A549 (cell line): ENCODE measurements around the gene DLG1. TPM values are rescaled to one million over a fixed set of nuclear protein-coding genes. Genes with fewer than 3 reads are reported as not detected.

Experiments
- ATAC-seq, 2 experiments: fragments of 200-7000 bp in 1 of 2; fragments of >200 bp in 1 of 2; cut with Nextera tagmentation in 1 of 2; cut with Tn5 transposase in 1 of 2; 3 replicates each; pipeline versions ENCODE4 v1.8.0 to v1.9.1; 2018 to 2020; ENCODE audit warnings: mild to moderate bottlenecking in 1 of 2, moderate library complexity in 1 of 2
- CTCF ChIA-PET: fragments of 300-600 bp; sonication (Branson Sonifier 250); formaldehyde crosslinking; extraction: SDS; loops from one replicate; lab custom pipeline; 2021; ENCODE audit warnings: antibody characterized with exemption, inconsistent platforms; lab: Yijun Ruan, JAX
- POLR2A ChIA-PET: fragments of 350-600 bp; formaldehyde crosslinking; extraction: SDS; loops from one replicate; lab custom pipeline; 2021; ENCODE audit warnings: antibody characterized with exemption, inconsistent platforms; lab: Yijun Ruan, JAX
- DNase-seq, 2 experiments: peaks; one replicate each; pipeline versions ENCODE4 v3.0.0 to v3.0.0-alpha.2; 2011 to 2016; ENCODE audit warnings: low read depth in 1 of 2, low spot score in 1 of 2
- FAIRE-seq: peaks from 2 replicates; lab custom pipeline; 2011; peaks lifted over from hg19 to GRCh38; lab: Jason Lieb, UNC
- H3K27ac ChIP-seq, 2 experiments: fragments of >200 bp; sonication (Bioruptor Twin); formaldehyde crosslinking; 3 replicates each; pipeline ENCODE4 v1.5.1; 2016 to 2017
- H3K4me1 ChIP-seq: fragments of >200 bp; sonication (Bioruptor Twin); formaldehyde crosslinking; 3 replicates; pipeline ENCODE4 v1.6.1; 2016
- H3K4me2 ChIP-seq: fragments of >200 bp; sonication (Bioruptor Twin); formaldehyde crosslinking; 3 replicates; pipeline ENCODE4 v1.6.1; 2016
- H3K4me3 ChIP-seq: fragments of >200 bp; sonication (Bioruptor Twin); formaldehyde crosslinking; 3 replicates; pipeline ENCODE4 v1.5.1; 2016
- H3K9me3 ChIP-seq: fragments of >200 bp; sonication (Bioruptor Twin); formaldehyde crosslinking; 3 replicates; pipeline ENCODE4 v1.6.1; 2016
- CBX8 ChIP-seq: fragments of 200-600 bp; sonication (generic); IDR thresholded peaks from 2 replicates; pipeline ENCODE4 v1.6.1; 2016
- CEBPB ChIP-seq, 2 experiments: fragments of >200 bp in 1 of 2; sonication (Bioruptor Twin) in 1 of 2; formaldehyde crosslinking in 1 of 2; IDR thresholded peaks; 2 replicates each; pipeline ENCODE4 v1.6.1; 2012 to 2016
- CHD2 ChIP-seq: fragments of 150-350 bp; IDR thresholded peaks from 2 replicates; pipeline ENCODE4 v1.6.1; 2014; ENCODE audit warnings: low read length; ENCODE audit not compliant: partially characterized antibody
- CHD4 ChIP-seq: fragments of 200-600 bp; sonication (generic); IDR thresholded peaks from 2 replicates; pipeline ENCODE4 v1.6.1; 2016; ENCODE audit warnings: antibody characterized with exemption, mild to moderate bottlenecking, borderline replicate concordance
- EHF ChIP-seq: fragments of 250-450 bp; sonication (Bioruptor Pico); IDR thresholded peaks from 2 replicates; pipeline ENCODE4 v1.5.0; 2020; ENCODE audit warnings: mild to moderate bottlenecking
- EHMT2 ChIP-seq: fragments of 200-600 bp; sonication (generic); IDR thresholded peaks from 2 replicates; pipeline ENCODE4 v1.6.1; 2016; ENCODE audit warnings: antibody characterized with exemption, low read depth, mild to moderate bottlenecking, moderate library complexity
- ELK1 ChIP-seq: fragments of 150-350 bp; IDR thresholded peaks from 2 replicates; pipeline ENCODE4 v1.6.1; 2014; ENCODE audit warnings: low read depth, mild to moderate bottlenecking, low read length
- ESRRA ChIP-seq: fragments of 150-350 bp; IDR thresholded peaks from 2 replicates; pipeline ENCODE4 v1.6.1; 2014; ENCODE audit warnings: mild to moderate bottlenecking, low read length, borderline replicate concordance
- FOSL2 ChIP-seq, 2 experiments: fragments of 450-650 bp in 1 of 2; fragments of >200 bp in 1 of 2; sonication (Bioruptor Twin) in 1 of 2; formaldehyde crosslinking; IDR thresholded peaks; 2 replicates each; pipeline versions ENCODE4 v1.5.0 to v1.6.1; 2016 to 2020; ENCODE audit warnings: mild to moderate bottlenecking in 1 of 2, moderate library complexity in 1 of 2
- HES2 ChIP-seq: fragments of >200 bp; sonication (Bioruptor Twin); formaldehyde crosslinking; IDR thresholded peaks from 2 replicates; pipeline ENCODE4 v1.6.1; 2016
- HOXA7 ChIP-seq: fragments of 250-450 bp; sonication (Bioruptor Pico); IDR thresholded peaks from 2 replicates; pipeline ENCODE4 v1.5.0; 2020; ENCODE audit warnings: mild to moderate bottlenecking, moderate library complexity
- KDM1A ChIP-seq: fragments of 200-600 bp; sonication (generic); IDR thresholded peaks from 2 replicates; pipeline ENCODE4 v1.6.1; 2016; ENCODE audit warnings: low read depth, mild to moderate bottlenecking
- MYC ChIP-seq: IDR thresholded peaks from 2 replicates; pipeline ENCODE4 v1.6.1; 2012; ENCODE audit warnings: mild to moderate bottlenecking, inconsistent platforms, low read length, improper control_type of control experiment, borderline replicate concordance
- NR3C1 ChIP-seq: fragments of >200 bp; sonication (Bioruptor Twin); formaldehyde crosslinking; IDR thresholded peaks from 3 replicates; pipeline ENCODE4 v1.6.1; 2017
- PHF8 ChIP-seq: fragments of 200-600 bp; sonication (generic); IDR thresholded peaks from 2 replicates; pipeline ENCODE4 v1.6.1; 2016; ENCODE audit warnings: low read depth, mild to moderate bottlenecking, antibody characterized with exemption, moderate library complexity, borderline replicate concordance
- POLR2A ChIP-seq: IDR thresholded peaks from 2 replicates; pipeline ENCODE4 v1.6.1; 2012; ENCODE audit warnings: mild to moderate bottlenecking, low read length
- RARB ChIP-seq: fragments of 250-450 bp; sonication (Bioruptor Pico); IDR thresholded peaks from 2 replicates; pipeline ENCODE4 v1.8.0; 2021; ENCODE audit warnings: mild to moderate bottlenecking, moderate library complexity
- RCOR1 ChIP-seq: fragments of 150-350 bp; IDR thresholded peaks from 2 replicates; pipeline ENCODE4 v1.6.1; 2014; ENCODE audit warnings: antibody characterized with exemption, low read length, low read depth
- RFX5 ChIP-seq: fragments of 450-650 bp; IDR thresholded peaks from 2 replicates; pipeline ENCODE4 v1.7.1; 2014; ENCODE audit warnings: antibody characterized with exemption, mild to moderate bottlenecking, moderate library complexity
- USF2 ChIP-seq: fragments of 450-650 bp; IDR thresholded peaks from 2 replicates; pipeline ENCODE4 v1.6.1; 2014; ENCODE audit warnings: antibody characterized with exemption
- ZC3H11A ChIP-seq: fragments of 450-650 bp; IDR thresholded peaks from 2 replicates; pipeline ENCODE4 v1.6.1; 2014; ENCODE audit warnings: antibody characterized with exemption, mild to moderate bottlenecking
- ZFP36 ChIP-seq: fragments of 450-650 bp; IDR thresholded peaks from 2 replicates; pipeline ENCODE4 v1.6.1; 2014; ENCODE audit warnings: borderline replicate concordance; ENCODE audit not compliant: partially characterized antibody
- WGBS: methylation state at CpG from one replicate; pipeline ENCODE4 v1.1.6; 2017; ENCODE audit errors: missing lambda C conversion rate; 5-methylcytosine and 5-hydroxymethylcytosine counted together
- polyA plus RNA-seq, 4 experiments: library from polyadenylated mRNA; depleted of rRNA in 3 of 4; stranded (reverse); fragments of >200 nt; fragmentation: RNase III in 1 of 4; extraction: RNeasy Plus Mini Kit Qiagen cat#74134 plus additional on column Dnase treatment in 1 of 4; gene quantifications; 2 replicates in 3 of 4; 3 replicates in 1 of 4; pipeline ENCODE4 v1.2.3, GENCODE V29; 2011 to 2017
- TF ChIP-seq, protein P1 (sequence below): fragments of >200 bp; sonication (Bioruptor Twin); formaldehyde crosslinking; IDR thresholded peaks from 3 replicates; pipeline ENCODE4 v1.5.1; 2016
- TF ChIP-seq, protein P2 (sequence below): fragments of >200 bp; sonication (Bioruptor Twin); formaldehyde crosslinking; IDR thresholded peaks from 3 replicates; pipeline ENCODE4 v1.6.1; 2016
- TF ChIP-seq, protein P3 (sequence below): fragments of 250-450 bp; sonication (Bioruptor Pico); IDR thresholded peaks from 2 replicates; pipeline ENCODE4 v1.5.0; 2020; ENCODE audit warnings: low read depth, mild to moderate bottlenecking, moderate library complexity

DLG1 gene
- polyA plus RNA-seq, 2 of the 4 experiments (the other 2 are of a cell fraction), result 27.0 to 33.9 TPM

- ATAC-seq, result no peak
- no peaks in the 10 kb centered on the region for H3K4me1 ChIP-seq
- 85% methylated on average over 1 of the region's 1 CpG for WGBS
- FAIRE-seq, result no peak
- ChIA-PET CTCF (no interaction called here), POLR2A (no interaction called here)
- TF ChIP-seq ZFP36, result no peak
- no peak for TF ChIP-seq EHMT2
- TF ChIP-seq, protein P1, sequence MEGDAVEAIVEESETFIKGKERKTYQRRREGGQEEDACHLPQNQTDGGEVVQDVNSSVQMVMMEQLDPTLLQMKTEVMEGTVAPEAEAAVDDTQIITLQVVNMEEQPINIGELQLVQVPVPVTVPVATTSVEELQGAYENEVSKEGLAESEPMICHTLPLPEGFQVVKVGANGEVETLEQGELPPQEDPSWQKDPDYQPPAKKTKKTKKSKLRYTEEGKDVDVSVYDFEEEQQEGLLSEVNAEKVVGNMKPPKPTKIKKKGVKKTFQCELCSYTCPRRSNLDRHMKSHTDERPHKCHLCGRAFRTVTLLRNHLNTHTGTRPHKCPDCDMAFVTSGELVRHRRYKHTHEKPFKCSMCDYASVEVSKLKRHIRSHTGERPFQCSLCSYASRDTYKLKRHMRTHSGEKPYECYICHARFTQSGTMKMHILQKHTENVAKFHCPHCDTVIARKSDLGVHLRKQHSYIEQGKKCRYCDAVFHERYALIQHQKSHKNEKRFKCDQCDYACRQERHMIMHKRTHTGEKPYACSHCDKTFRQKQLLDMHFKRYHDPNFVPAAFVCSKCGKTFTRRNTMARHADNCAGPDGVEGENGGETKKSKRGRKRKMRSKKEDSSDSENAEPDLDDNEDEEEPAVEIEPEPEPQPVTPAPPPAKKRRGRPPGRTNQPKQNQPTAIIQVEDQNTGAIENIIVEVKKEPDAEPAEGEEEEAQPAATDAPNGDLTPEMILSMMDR, result no peak
- TF ChIP-seq ELK1, result no peak
- TF ChIP-seq RFX5, result no peak
- no peak for TF ChIP-seq POLR2A
- TF ChIP-seq, protein P2, sequence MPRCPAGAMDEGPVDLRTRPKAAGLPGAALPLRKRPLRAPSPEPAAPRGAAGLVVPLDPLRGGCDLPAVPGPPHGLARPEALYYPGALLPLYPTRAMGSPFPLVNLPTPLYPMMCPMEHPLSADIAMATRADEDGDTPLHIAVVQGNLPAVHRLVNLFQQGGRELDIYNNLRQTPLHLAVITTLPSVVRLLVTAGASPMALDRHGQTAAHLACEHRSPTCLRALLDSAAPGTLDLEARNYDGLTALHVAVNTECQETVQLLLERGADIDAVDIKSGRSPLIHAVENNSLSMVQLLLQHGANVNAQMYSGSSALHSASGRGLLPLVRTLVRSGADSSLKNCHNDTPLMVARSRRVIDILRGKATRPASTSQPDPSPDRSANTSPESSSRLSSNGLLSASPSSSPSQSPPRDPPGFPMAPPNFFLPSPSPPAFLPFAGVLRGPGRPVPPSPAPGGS, result no peak
- TF ChIP-seq RARB, result no peak
- TF ChIP-seq, protein P3, sequence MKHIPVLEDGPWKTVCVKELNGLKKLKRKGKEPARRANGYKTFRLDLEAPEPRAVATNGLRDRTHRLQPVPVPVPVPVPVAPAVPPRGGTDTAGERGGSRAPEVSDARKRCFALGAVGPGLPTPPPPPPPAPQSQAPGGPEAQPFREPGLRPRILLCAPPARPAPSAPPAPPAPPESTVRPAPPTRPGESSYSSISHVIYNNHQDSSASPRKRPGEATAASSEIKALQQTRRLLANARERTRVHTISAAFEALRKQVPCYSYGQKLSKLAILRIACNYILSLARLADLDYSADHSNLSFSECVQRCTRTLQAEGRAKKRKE (CRISPR knock-in tag), result no peak
- TF ChIP-seq MYC, result no peak
- no peak for TF ChIP-seq NR3C1
- no peak for TF ChIP-seq CHD2
- no peak for TF ChIP-seq FOSL2 (IDR thresholded peaks at IDR 0.05)
- no peak for TF ChIP-seq FOSL2 (CRISPR knock-in tag; IDR thresholded peaks at IDR 0.05)
- no peak for TF ChIP-seq HES2
- TF ChIP-seq CEBPB (IDR thresholded peaks at IDR 0.05), result no peak
- TF ChIP-seq PHF8, result no peak
- no peak for TF ChIP-seq USF2
- no peak for TF ChIP-seq ESRRA
- TF ChIP-seq CHD4, result no peak
- H3K27ac ChIP-seq, result no peak overlapping the region
- no peak overlapping the region for H3K4me3 ChIP-seq
- H3K4me2 ChIP-seq, result no peak overlapping the region
- DNase-seq, result no peak
- H3K9me3 ChIP-seq, result no peaks in the 10 kb centered on the region
Measured at GRCh38 chr3:197144188-197144587, 154.2 kb downstream of the DLG1 start.

DNA sequence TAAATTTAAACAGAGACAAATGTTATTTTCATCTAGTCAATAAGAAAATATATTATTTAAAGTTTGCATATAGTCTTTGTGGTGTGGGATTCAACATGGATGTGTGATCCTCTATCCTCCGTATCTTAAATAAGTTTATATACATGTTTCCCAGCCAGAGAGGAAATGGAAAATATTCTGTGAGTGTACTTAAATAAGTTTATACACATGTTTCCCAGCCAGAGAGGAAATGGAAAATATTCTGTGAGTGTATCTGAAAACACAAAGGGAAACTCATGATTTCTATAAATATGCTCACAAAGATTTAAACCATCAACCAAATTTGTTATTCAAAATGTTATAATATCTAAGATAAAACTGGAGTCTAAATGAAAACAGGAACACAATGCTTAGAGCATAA is 158.8 kb downstream of the DLG1 start:
- no peak for FAIRE-seq

More for the DNA sequence above, 158.8 kb downstream of the DLG1 start:
- TF ChIP-seq FOSL2 (IDR thresholded peaks at IDR 0.05) (no peak), FOSL2 (CRISPR knock-in tag; IDR thresholded peaks at IDR 0.05) (no peak), NR3C1 (no peak), ZC3H11A (no peak), CBX8 (no peak), RCOR1 (no peak), EHF (CRISPR knock-in tag) (no peak), KDM1A (no peak), HOXA7 (no peak), HES2 (no peak)
- TF ChIP-seq, protein P1, result no peak
- ChIA-PET CTCF (no interaction called here), POLR2A (no interaction called here)
- no peak overlapping the region for H3K27ac ChIP-seq
- 91% methylated on average over 1 of the region's 1 CpG for WGBS
- DNase-seq (no peak), ATAC-seq (no peak)
- H3K4me2 ChIP-seq, result no peak overlapping the region
- no peaks in the 10 kb centered on the region for H3K4me1 ChIP-seq
- peaks cover 9% of the 10 kb centered on the region; the same call in 2 of the 3 replicates for H3K9me3 ChIP-seq
- H3K4me3 ChIP-seq, result no peak overlapping the region
